Body of pancreas (tissue), 4 donors: ENCODE data around the gene ZNF722. TPM values are rescaled to one million over a fixed set of nuclear protein-coding genes. Genes with fewer than 3 reads are reported as not detected.
"Not testable (repeated sequence)": the region's sequence is repeated elsewhere in the genome, so short reads cannot be mapped to it uniquely, and the experiment has no call there.

Source experiments
- ATAC-seq: fragments of 150-250 bp; one replicate; pipeline ENCODE4 v1.9.1; 2016
- DNase-seq, 4 donors: peaks; one replicate each; pipeline ENCODE4 v3.0.0-alpha.2; 2019
- H3K27ac ChIP-seq, 4 donors: fragments of 200-600 bp; sonication (generic); 1 replicate in 3 of 4; 2 replicates in 1 of 4; pipeline versions ENCODE4 v1.5.1 to v1.6.1; 2016 to 2019; ENCODE audit warnings: mild to moderate bottlenecking in 1 of 4, mixed read lengths in 1 of 4, moderate library complexity in 1 of 4
- H3K27me3 ChIP-seq, 2 donors: fragments of 200-600 bp; sonication (generic); one replicate each; pipeline ENCODE4 v1.6.0; 2016; ENCODE audit warnings: mild to moderate bottlenecking in 1 of 2
- H3K36me3 ChIP-seq, 2 donors: fragments of 200-600 bp; sonication (generic); replicated peaks in 1 of 2; 2 replicates each; pipeline ENCODE4 v1.5.1; 2016; ENCODE audit warnings: low read depth in 2 of 2; ENCODE audit not compliant: insufficient read depth in 1 of 2
- H3K4me1 ChIP-seq: fragments of 200-600 bp; sonication (generic); one replicate; pipeline ENCODE4 v1.6.0; 2016
- H3K4me3 ChIP-seq, 2 donors: fragments of 200-600 bp; sonication (generic); 1 replicate in 1 of 2; 2 replicates in 1 of 2; pipeline ENCODE4 v1.5.1; 2016 to 2019
- H3K9me3 ChIP-seq, 3 donors: fragments of 200-600 bp; sonication (generic); 1 replicate in 2 of 3; 2 replicates in 1 of 3; pipeline ENCODE4 v1.5.1; 2016
- POLR2A ChIP-seq, 3 donors: fragments of 450-650 bp; IDR thresholded peaks; one replicate each; pipeline ENCODE4 v1.6.1; 2016; ENCODE audit warnings: antibody characterized with exemption in 3 of 3, mild to moderate bottlenecking in 2 of 3
- WGBS, 2 donors: methylation state at CpG; one replicate each; pipeline ENCODE4 v1.1.5; 2017; 5-methylcytosine and 5-hydroxymethylcytosine counted together
- intact Hi-C: fragments of 100-400 bp; cut with DNase I; formaldehyde crosslinking; loops from one replicate; pipeline ENCODE4 v1.15.1; 2023
- total RNA-seq, 2 donors: library from RNA; depleted of rRNA; stranded (reverse); fragments of >200 nt; gene quantifications; one replicate each; pipeline ENCODE4 v1.1.0, GENCODE V29; 2016
- TF ChIP-seq, protein P1 (sequence below), 7 experiments: fragments of 450-650 bp in 4 of 7; fragments of 200-600 bp in 3 of 7; sonication (generic) in 3 of 7; IDR thresholded peaks; one replicate each; pipeline ENCODE4 v1.5.1; 2016 to 2019; ENCODE audit warnings: antibody characterized with exemption in 7 of 7

Gene ZNF722
- total RNA-seq: not detected

DNA sequence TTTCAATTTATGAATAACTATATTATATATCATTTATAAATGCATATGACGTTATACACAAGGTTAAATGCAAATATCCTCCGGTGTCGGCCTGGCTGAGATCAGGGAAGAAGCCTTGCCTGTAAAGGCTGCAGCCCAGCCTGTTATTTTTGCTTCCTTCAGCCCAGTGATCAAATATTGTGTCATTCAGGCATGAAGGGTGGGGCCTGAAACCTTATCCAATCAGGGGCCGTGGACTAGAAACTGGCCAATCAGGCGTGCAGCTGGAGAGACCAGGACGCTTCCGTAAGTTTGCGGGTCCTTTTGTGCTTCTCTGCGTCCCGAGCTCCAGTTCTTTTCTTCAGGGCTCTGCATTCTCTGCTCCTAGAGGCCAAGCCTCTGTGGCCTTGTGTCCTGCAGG lies at the start of gene ZNF722:
Gene ZNF722, plus strand, starts transcription at position 301 of the 400 bp plus-strand sequence. CDS start 113 bp downstream, outside the sequence.
- Histone ChIP-seq H3K27ac (no peak within 1 kb of the TSS), H3K27me3 (no peaks in the 10 kb centered on the region), H3K36me3 (no peaks in the 10 kb centered on the region), H3K4me3 (no peak within 1 kb of the TSS), H3K4me1 (no peaks in the 10 kb centered on the region), H3K9me3 (no peaks in the 10 kb centered on the region)
- intact Hi-C loops: no loop called here
- TF ChIP-seq, protein P1, sequence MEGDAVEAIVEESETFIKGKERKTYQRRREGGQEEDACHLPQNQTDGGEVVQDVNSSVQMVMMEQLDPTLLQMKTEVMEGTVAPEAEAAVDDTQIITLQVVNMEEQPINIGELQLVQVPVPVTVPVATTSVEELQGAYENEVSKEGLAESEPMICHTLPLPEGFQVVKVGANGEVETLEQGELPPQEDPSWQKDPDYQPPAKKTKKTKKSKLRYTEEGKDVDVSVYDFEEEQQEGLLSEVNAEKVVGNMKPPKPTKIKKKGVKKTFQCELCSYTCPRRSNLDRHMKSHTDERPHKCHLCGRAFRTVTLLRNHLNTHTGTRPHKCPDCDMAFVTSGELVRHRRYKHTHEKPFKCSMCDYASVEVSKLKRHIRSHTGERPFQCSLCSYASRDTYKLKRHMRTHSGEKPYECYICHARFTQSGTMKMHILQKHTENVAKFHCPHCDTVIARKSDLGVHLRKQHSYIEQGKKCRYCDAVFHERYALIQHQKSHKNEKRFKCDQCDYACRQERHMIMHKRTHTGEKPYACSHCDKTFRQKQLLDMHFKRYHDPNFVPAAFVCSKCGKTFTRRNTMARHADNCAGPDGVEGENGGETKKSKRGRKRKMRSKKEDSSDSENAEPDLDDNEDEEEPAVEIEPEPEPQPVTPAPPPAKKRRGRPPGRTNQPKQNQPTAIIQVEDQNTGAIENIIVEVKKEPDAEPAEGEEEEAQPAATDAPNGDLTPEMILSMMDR (IDR thresholded peaks at IDR 0.05): no peak
- TF ChIP-seq POLR2A (IDR thresholded peaks at IDR 0.05): no peak
- WGBS, 2 donors: 74 to 83% methylated on average over 10 of the region's 10 CpGs
- ATAC-seq: no peak
- DNase-seq: no peak

GRCh38 chr7:63953181-63953580 lies 45.5 kb upstream of the ZNF722 start:
- 20 to 39% methylated on average over 1 to 2 of the region's 2 CpGs for WGBS, 2 donors
- no peaks in the 10 kb centered on the region for H3K27me3 ChIP-seq
- H3K9me3 ChIP-seq: no peaks in the 10 kb centered on the region
- TF ChIP-seq POLR2A (IDR thresholded peaks at IDR 0.05): no peak
- ATAC-seq (no peak), DNase-seq (no peak)
- no peak overlapping the region for H3K4me3 ChIP-seq
- H3K27ac ChIP-seq: no peak overlapping the region
- intact Hi-C loops: no loop called here
- H3K36me3 ChIP-seq: no peaks in the 10 kb centered on the region
- H3K4me1 ChIP-seq: no peaks in the 10 kb centered on the region

DNA sequence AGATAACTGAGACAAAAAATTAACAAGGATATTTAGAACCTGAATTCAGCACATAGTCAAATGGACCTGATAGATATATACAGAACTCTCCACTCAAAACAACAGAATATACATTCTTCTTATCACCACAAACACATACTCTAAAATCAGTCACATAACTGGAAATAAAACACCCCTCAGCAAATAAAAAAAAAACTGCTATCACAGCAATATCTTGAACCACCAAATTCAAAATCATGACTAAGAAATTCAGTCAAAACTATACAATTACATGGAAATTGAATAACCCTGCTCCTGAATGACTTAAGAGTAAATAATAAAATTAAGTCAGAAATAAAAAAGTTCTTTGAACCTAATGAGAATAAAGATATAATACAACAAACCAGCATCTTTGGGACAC lies 30.0 kb upstream of the ZNF722 start:
- Histone ChIP-seq H3K9me3 (peaks cover 0 to 10% (median 0%) of the 10 kb centered on the region in 3 donors), H3K27ac (no peak overlapping the region), H3K4me1 (no peaks in the 10 kb centered on the region)

GRCh38 chr7:64015496-64015895 lies 16.8 kb downstream of the ZNF722 start:
- WGBS, 2 donors: 47 to 64% methylated on average over 2 of the region's 2 CpGs
- ATAC-seq, H3K36me3 ChIP-seq, H3K27ac ChIP-seq, H3K4me3 ChIP-seq, H3K27me3 ChIP-seq, H3K4me1 ChIP-seq, DNase-seq, intact Hi-C loops: not testable (repeated sequence)
- peaks cover 0 to 31% (median 0%) of the 10 kb centered on the region in 3 donors for H3K9me3 ChIP-seq

More for the DNA sequence above, 30.0 kb upstream of the ZNF722 start:
- TF ChIP-seq, protein P1 (IDR thresholded peaks at IDR 0.05): no peak
- no peak for TF ChIP-seq POLR2A (IDR thresholded peaks at IDR 0.05)
- intact Hi-C loops: no loop called here
- ATAC-seq (no peak), DNase-seq (no peak)
- Histone ChIP-seq H3K4me3 (no peak overlapping the region), H3K27me3 (no peaks in the 10 kb centered on the region), H3K36me3 (no peaks in the 10 kb centered on the region)

- no peak for DNase-seq
- H3K4me1 ChIP-seq: no peaks in the 10 kb centered on the region
- 70 to 72% methylated on average over 3 of the region's 3 CpGs for WGBS, 2 donors
- no peak overlapping the region for H3K27ac ChIP-seq
- intact Hi-C loops: no loop called here
- no peak for ATAC-seq
- TF ChIP-seq, protein P1 (IDR thresholded peaks at IDR 0.05): no peak
- no peak for TF ChIP-seq POLR2A (IDR thresholded peaks at IDR 0.05)
- H3K36me3 ChIP-seq: no peaks in the 10 kb centered on the region
- peaks cover 0 to 51% (median 0%) of the 10 kb centered on the region in 3 donors for H3K9me3 ChIP-seq
- no peaks in the 10 kb centered on the region for H3K27me3 ChIP-seq
- H3K4me3 ChIP-seq: no peak overlapping the region
Measured at GRCh38 chr7:64035388-64035787, 36.7 kb downstream of the ZNF722 start.

- Histone ChIP-seq H3K4me3 (no peak overlapping the region), H3K36me3 (no peaks in the 10 kb centered on the region), H3K4me1 (no peaks in the 10 kb centered on the region), H3K27me3 (no peaks in the 10 kb centered on the region), H3K27ac (no peak overlapping the region), H3K9me3 (peaks cover 0 to 47% (median 0%) of the 10 kb centered on the region in 3 donors)
- TF ChIP-seq POLR2A (IDR thresholded peaks at IDR 0.05): no peak
- TF ChIP-seq, protein P1 (IDR thresholded peaks at IDR 0.05): no peak
- intact Hi-C loops: no loop called here
- ATAC-seq (no peak), DNase-seq (peak in 1 of 4 donors; percentile 54)
- 16 to 22% methylated on average over 14 to 21 of the region's 21 CpGs for WGBS, 2 donors
Measured at GRCh38 chr7:64037095-64037494, 38.4 kb downstream of the ZNF722 start.
